NK-92 (cell line): ENCODE results near the gene RNF157.

Experiments used
- DNase-seq: peaks from one replicate; lab custom pipeline; 2025; ENCODE audit not compliant: unreplicated experiment; lab: John Stamatoyannopoulos, UW

The RNF157 gene

GRCh38 chr17:76161619-76162266 is 78.5 kb downstream of the RNF157 start:
- DNase-seq: no peak

GRCh38 chr17:76160896-76161528 is 79.3 kb downstream of the RNF157 start:
- DNase-seq: no peak

- no peak for DNase-seq
Measured at GRCh38 chr17:76159157-76159556, 81.1 kb downstream of the RNF157 start.

GRCh38 chr17:76157759-76158158 is 82.5 kb downstream of the RNF157 start:
- DNase-seq: no peak

GRCh38 chr17:76156662-76156991 is 83.7 kb downstream of the RNF157 start:
- DNase-seq: no peak

GRCh38 chr17:76155988-76156661 is 84.2 kb downstream of the RNF157 start:
- DNase-seq: no peak

GRCh38 chr17:76154936-76155845 is 85.1 kb downstream of the RNF157 start:
- DNase-seq: no peak

- no peak for DNase-seq
Measured at GRCh38 chr17:76154292-76154691, 86.0 kb downstream of the RNF157 start.

GRCh38 chr17:76153640-76154039 is 86.7 kb downstream of the RNF157 start:
- DNase-seq: no peak

GRCh38 chr17:76153202-76153601 is 87.1 kb downstream of the RNF157 start:
- DNase-seq: no peak

GRCh38 chr17:76152591-76152990 is 87.7 kb downstream of the RNF157 start:
- DNase-seq: no peak

GRCh38 chr17:76151896-76152454 is 88.3 kb downstream of the RNF157 start:
- DNase-seq: no peak

- no peak for DNase-seq
Measured at GRCh38 chr17:76150712-76151622, 89.3 kb downstream of the RNF157 start.

- DNase-seq: no peak
Measured at GRCh38 chr17:76149214-76149613, 91.1 kb downstream of the RNF157 start.

GRCh38 chr17:76148015-76148326 is 92.3 kb downstream of the RNF157 start:
- DNase-seq: no peak

- no peak for DNase-seq
Measured at GRCh38 chr17:76147211-76148014, 92.9 kb downstream of the RNF157 start.

GRCh38 chr17:76146053-76146851 is 94.0 kb downstream of the RNF157 start:
- DNase-seq: no peak

GRCh38 chr17:76145231-76146052 is 94.9 kb downstream of the RNF157 start:
- no peak for DNase-seq
